GM20000 (cell line): Measurements from ENCODE around the gene EPHB3.

Source experiments
- DNase-seq: peaks from one replicate; pipeline ENCODE4 v3.0.0; 2012; ENCODE audit warnings: low spot score
- TF ChIP-seq, protein P1 (sequence below): IDR thresholded peaks from 2 replicates; pipeline ENCODE4 v1.5.1; 2012; ENCODE audit warnings: mild to moderate bottlenecking, control low read depth; ENCODE audit errors: extremely low read depth, missing control alignments

The EPHB3 gene

DNA sequence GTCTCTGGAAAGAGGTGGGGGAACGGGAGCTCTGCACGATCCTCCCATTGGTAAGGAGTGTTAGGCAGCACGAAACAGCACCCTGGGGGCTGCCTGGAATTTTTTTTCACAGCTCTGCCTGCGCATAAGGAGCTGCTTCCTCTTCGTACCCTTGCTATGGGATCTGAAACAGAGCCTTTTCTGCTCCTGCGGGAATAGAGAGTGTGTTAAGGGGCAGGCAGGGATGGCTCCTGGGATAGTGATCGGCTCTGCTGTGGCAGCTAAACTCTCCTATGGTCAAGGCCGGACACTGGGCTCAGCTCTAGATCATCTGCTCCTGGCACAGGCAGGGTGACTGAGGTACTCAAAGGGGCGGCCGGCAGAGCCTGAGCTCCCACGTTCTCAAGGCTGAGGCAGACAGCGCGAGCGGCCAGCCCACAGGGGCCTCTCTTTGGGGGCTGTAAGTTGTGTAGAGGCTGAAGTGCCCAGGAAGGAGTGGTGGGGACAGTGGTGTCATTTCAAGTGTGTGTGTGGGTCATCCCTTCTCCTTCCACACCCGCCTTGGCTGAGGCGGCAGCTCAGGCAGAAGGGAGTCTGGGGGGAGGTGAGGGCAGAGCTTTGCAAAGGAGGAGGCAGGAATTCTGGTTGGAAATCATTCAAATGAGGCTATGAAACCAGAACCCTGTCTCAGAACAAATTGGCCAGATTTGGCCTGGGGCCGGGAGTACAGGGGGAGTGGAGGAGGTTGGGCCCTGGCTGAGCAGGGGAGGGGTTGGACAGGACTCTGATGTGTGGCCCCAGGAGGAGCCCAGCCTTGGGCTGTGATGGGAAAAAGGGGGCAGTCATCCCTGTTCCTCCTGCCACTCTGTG lies 31.0 kb downstream of the EPHB3 start:
- DNase-seq, result no peak
- TF ChIP-seq, protein P1, sequence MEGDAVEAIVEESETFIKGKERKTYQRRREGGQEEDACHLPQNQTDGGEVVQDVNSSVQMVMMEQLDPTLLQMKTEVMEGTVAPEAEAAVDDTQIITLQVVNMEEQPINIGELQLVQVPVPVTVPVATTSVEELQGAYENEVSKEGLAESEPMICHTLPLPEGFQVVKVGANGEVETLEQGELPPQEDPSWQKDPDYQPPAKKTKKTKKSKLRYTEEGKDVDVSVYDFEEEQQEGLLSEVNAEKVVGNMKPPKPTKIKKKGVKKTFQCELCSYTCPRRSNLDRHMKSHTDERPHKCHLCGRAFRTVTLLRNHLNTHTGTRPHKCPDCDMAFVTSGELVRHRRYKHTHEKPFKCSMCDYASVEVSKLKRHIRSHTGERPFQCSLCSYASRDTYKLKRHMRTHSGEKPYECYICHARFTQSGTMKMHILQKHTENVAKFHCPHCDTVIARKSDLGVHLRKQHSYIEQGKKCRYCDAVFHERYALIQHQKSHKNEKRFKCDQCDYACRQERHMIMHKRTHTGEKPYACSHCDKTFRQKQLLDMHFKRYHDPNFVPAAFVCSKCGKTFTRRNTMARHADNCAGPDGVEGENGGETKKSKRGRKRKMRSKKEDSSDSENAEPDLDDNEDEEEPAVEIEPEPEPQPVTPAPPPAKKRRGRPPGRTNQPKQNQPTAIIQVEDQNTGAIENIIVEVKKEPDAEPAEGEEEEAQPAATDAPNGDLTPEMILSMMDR, result no peak

DNA sequence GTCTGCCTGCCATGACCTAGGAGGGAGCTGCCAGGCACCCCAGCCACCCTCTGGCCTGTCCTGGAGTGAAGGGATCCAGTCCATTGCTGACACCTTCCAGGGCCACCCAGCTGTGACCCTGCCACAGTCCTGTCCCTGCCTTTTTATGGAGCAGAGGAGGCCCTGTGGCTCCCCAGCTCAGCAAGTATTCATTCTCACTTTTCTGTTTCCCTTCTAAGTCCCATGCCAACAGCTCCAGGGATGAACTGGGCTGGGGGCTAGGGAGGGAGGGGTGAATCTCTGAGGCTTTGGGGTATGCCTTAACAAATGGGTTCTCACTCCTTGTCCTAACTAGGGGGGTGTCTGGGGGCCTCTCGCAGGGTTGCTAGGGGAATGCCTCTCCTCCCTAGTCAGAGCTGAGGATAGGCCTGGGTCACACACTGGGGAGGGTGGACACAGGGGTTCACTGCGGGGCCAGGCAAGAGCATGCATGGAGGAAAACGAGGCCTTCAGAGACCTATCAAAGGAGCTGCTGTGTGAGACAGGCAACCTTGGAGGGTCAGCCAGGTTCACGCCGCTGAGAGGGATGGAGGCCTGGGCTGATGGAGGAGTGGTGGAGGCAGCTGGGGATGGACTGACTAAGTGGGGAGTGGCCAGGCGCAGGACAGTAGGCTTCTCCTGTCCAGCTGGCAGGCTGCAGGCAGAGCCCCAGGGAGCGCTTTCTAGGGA lies 31.8 kb downstream of the EPHB3 start:
- no peak for DNase-seq
- TF ChIP-seq, protein P1, result no peak

DNA sequence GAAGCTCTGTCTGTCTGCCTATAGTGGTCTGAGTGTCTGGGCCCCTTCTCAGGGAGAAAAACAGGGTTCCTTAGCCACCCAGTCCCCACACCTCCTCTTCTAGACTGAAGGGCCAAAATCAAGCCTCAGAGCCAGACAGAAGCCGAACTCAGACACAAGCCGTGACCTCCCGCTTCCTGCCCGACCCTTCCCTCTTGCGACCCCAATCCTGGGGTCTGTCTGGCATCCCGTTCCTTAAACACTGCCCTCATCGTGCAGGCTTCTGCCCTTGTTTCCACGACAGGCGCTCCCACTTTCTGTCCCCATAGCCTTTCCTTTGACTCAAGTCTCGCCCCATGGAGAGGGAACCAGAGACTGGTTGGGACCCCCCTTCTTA lies 32.3 kb downstream of the EPHB3 start:
- no peak for DNase-seq
- TF ChIP-seq, protein P1, result no peak

DNA sequence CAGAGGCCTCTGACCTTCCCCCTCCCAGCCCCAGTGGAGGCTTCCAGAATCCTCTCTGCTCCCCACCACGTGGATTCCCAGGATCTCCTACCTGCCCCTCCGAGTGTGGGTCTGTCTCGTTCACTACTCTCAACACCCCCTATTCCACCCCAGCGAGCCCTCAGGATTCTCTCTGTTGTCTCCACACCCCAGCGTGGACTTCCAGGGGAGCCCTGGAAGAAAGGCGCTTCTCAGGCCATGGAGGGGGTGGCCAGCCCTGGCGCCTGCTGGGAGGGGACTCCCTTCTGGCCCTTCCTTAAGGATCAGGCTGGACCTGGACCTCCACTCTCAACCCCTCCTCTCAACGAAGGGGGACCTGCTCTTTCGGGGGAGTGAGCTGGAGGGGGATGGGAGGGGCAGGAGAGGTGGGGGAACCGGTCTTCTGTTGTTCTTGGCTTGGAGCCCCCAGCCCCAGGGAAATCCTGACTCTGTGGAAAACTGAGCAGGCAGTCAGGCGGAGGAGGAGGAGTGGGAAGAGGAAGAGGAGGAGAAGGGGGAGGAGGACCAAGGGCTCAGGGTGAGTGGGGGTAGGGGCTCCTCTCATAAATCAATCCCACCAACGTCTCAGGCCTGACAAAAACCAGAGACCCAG lies 32.9 kb downstream of the EPHB3 start:
- no peak for DNase-seq
- TF ChIP-seq, protein P1, result no peak

DNA sequence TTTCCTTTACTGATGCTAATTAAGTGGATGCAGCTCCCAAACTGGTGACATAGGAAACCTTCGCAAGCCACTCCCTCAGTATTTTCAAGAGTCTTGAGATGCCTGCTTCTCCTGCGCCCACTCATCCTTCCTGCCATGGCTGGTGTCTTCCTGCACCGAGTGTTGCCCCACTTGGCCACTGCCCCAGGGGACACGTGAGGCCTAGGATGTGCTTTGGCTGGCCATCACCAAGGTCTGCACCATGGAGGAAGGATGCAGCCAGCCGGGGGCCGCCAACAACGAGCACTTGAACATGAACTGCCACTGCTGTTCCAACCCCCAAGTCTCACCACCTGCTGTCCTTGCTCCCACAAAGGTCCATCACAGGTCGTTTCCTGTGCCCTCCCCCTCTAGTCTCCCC lies 34.1 kb downstream of the EPHB3 start:
- TF ChIP-seq, protein P1, result no peak
- DNase-seq, result no peak

DNA sequence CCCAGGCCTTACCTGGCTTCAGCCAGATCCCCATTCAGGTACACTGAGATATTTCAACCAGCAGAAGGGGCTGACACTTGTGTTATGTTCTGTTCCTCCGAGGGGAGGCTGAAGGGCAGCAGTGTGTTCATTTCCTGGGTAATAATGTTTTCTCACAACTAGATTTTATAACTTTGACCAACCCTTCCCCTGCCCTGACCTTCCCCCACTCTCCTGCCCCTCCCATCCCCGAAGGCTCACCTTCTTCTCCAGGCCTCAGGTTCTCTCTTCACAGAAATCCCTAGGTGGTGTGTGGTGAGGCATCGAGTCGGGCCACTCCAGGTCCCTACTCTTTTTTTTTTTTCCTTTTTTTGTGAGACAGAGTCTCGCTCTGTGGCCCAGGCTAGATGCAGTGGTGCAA lies 34.6 kb downstream of the EPHB3 start:
- DNase-seq, result no peak
- TF ChIP-seq, protein P1, result no peak
